ENCODE measurements around the gene ATL1. TPM values are rescaled to one million over a fixed set of nuclear protein-coding genes. Genes with fewer than 3 reads are reported as not detected.
"Not testable (repeated sequence)": the region's sequence is repeated elsewhere in the genome, so short reads cannot be mapped to it uniquely, and the experiment has no call there.

Gene ATL1
- total RNA-seq, 1 donor from 2014 or later = 5.2 TPM

DNA sequence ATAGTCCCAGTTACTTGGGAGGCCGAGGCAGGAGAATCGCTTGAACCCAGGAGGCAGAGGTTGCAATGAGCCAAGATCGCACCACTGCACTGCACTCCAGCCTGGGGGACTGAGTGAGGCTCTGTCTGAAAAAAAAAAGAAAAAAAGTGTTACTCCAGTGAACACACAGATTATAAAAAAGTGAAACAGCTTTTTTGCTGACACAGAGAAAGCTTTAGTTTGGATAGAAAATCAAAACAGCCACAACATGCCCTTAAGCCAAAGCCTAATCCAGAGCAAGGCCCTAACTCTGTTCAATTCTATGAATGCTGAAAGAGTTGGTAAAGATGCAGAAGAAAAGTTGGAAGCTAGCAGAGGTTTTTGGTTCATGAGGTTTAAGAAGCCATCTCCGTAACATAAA is 65.0 kb downstream of the ATL1 start:
- not testable (repeated sequence) for H3K4me1 ChIP-seq (ENCODE audit: control insufficient read depth in 3 of 3, insufficient read depth in 3 of 3, low read length in 3 of 3); H3K9ac ChIP-seq (ENCODE audit: low read depth in 1 of 3, low read length in 3 of 3); H3K27me3 ChIP-seq (ENCODE audit: control insufficient read depth in 3 of 3, insufficient read depth in 3 of 3, low read length in 3 of 3); H3K9me3 ChIP-seq (ENCODE audit: control insufficient read depth in 3 of 3, low read length in 3 of 3); H3K27ac ChIP-seq (ENCODE audit: low read depth, low read length); H3K4me3 ChIP-seq (ENCODE audit: low read length in 3 of 3)
- H3K36me3 ChIP-seq (ENCODE audit: control insufficient read depth in 3 of 3, insufficient read depth in 3 of 3, low read length in 3 of 3) = peaks cover 0 to 11% (median 0%) of the 10 kb centered on the region in 3 donors

DNA sequence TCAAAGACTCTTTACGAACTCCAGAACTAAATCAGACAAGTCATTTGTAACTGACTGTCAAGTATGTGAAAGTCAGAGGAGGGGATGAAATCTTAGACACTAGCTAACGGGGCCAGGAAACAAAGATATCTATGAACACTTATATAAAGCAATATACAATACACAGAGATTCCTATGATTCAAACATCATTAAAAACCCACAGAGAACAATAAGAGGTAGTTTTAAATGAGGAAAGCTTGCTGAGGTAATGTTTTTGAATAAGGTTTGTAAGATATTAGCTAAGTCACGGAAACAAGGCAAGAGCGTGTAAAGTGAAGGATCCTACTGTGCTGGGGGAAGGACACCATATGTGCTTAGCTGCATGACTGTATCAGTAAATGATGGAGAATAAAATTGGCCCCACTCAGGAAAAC is 71.5 kb downstream of the ATL1 start:
- H3K4me1 ChIP-seq (ENCODE audit: control insufficient read depth in 3 of 3, insufficient read depth in 3 of 3, low read length in 3 of 3) = peaks cover 0 to 3% (median 0%) of the 10 kb centered on the region in 3 donors
- H3K27ac ChIP-seq (ENCODE audit: low read depth, low read length) = no peak overlapping the region
- H3K36me3 ChIP-seq (ENCODE audit: control insufficient read depth in 3 of 3, insufficient read depth in 3 of 3, low read length in 3 of 3) = peaks cover 0 to 12% (median 4%) of the 10 kb centered on the region in 3 donors
- H3K4me3 ChIP-seq (ENCODE audit: low read length in 3 of 3) = no peak overlapping the region
- H3K9me3 ChIP-seq (ENCODE audit: control insufficient read depth in 3 of 3, low read length in 3 of 3) = no peaks in the 10 kb centered on the region
- no peaks in the 10 kb centered on the region for H3K27me3 ChIP-seq (ENCODE audit: control insufficient read depth in 3 of 3, insufficient read depth in 3 of 3, low read length in 3 of 3)
- no peak overlapping the region for H3K9ac ChIP-seq (ENCODE audit: low read depth in 1 of 3, low read length in 3 of 3)

DNA sequence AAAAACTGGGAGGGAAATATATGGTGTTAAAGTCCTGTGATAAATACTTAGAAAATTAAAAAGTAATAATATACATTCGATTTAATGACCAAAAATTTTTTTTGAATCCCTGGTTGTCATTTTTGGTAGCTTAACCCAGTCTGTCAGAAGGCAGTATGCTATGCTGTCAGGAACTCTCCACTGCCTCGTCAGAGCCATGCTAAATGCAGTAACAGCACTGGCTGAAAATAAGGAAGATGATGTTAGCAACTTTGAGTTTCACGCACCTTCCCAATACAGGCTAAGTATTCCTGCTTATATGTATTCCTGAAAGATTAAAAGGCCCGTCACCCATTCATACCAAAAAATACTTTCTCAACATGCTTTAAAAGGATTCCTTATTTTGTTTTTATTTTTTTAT is 74.0 kb downstream of the ATL1 start:
- H3K9me3 ChIP-seq (ENCODE audit: control insufficient read depth in 3 of 3, low read length in 3 of 3) = no peaks in the 10 kb centered on the region
- no peak overlapping the region for H3K27ac ChIP-seq (ENCODE audit: low read depth, low read length)
- no peak overlapping the region for H3K4me3 ChIP-seq (ENCODE audit: low read length in 3 of 3)
- H3K4me1 ChIP-seq (ENCODE audit: control insufficient read depth in 3 of 3, insufficient read depth in 3 of 3, low read length in 3 of 3) = peaks cover 0 to 3% (median 0%) of the 10 kb centered on the region in 3 donors
- H3K36me3 ChIP-seq (ENCODE audit: control insufficient read depth in 3 of 3, insufficient read depth in 3 of 3, low read length in 3 of 3) = peaks cover 0 to 4% (median 3%) of the 10 kb centered on the region in 3 donors
- no peak overlapping the region for H3K9ac ChIP-seq (ENCODE audit: low read depth in 1 of 3, low read length in 3 of 3)
- no peaks in the 10 kb centered on the region for H3K27me3 ChIP-seq (ENCODE audit: control insufficient read depth in 3 of 3, insufficient read depth in 3 of 3, low read length in 3 of 3)

DNA sequence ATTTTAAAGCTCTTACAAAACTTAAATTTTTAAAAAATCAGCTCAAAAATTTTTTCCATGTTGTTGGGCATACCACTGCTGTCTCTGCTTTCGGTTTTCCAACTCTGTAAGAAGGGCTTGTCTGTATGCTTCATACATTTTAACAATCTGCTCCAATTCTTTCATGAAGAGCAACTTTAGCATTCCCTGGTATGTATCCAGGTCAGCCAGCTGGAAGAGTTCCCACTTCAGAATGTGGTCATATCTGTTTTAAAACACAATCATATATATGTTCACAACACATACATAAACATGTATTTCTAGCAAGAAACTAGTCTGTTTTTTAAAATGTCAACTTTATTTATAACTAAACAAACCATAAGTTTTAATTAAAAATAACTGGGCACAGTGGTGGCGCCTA is 75.2 kb downstream of the ATL1 start:
- H3K36me3 ChIP-seq (ENCODE audit: control insufficient read depth in 3 of 3, insufficient read depth in 3 of 3, low read length in 3 of 3) = peaks cover 0 to 8% (median 7%) of the 10 kb centered on the region in 3 donors
- H3K9ac ChIP-seq (ENCODE audit: low read depth in 1 of 3, low read length in 3 of 3) = no peak overlapping the region
- H3K27me3 ChIP-seq (ENCODE audit: control insufficient read depth in 3 of 3, insufficient read depth in 3 of 3, low read length in 3 of 3) = no peaks in the 10 kb centered on the region
- peaks cover 0 to 3% (median 0%) of the 10 kb centered on the region in 3 donors for H3K4me1 ChIP-seq (ENCODE audit: control insufficient read depth in 3 of 3, insufficient read depth in 3 of 3, low read length in 3 of 3)
- H3K4me3 ChIP-seq (ENCODE audit: low read length in 3 of 3) = no peak overlapping the region
- H3K9me3 ChIP-seq (ENCODE audit: control insufficient read depth in 3 of 3, low read length in 3 of 3) = no peaks in the 10 kb centered on the region
- H3K27ac ChIP-seq (ENCODE audit: low read depth, low read length) = no peak overlapping the region

DNA sequence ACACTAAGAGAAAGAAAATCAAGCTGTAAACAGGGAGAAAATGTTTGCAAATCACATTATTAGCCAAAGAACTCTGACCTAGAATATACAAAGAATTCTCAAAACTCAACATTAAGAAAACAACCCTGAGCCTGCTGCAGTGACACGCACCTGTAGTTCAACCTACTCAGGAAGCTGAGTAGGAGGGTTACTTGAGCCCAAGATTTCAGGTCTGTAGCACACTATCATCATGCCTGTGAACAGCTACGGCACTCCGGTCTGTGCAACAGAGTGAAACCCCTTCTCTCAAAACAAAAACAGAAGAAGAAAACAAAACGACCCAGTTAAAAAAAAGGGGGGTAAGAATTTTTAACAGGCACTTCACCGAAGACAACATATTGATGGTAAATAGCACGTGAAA is 87.3 kb downstream of the ATL1 start:
- Histone ChIP-seq H3K4me1 (ENCODE audit: control insufficient read depth in 3 of 3, insufficient read depth in 3 of 3, low read length in 3 of 3) (peaks cover 0 to 5% (median 4%) of the 10 kb centered on the region in 3 donors), H3K36me3 (ENCODE audit: control insufficient read depth in 3 of 3, insufficient read depth in 3 of 3, low read length in 3 of 3) (peaks cover 0 to 7% (median 0%) of the 10 kb centered on the region in 3 donors), H3K4me3 (ENCODE audit: low read length in 3 of 3) (no peak overlapping the region), H3K27ac (ENCODE audit: low read depth, low read length) (no peak overlapping the region), H3K27me3 (ENCODE audit: control insufficient read depth in 3 of 3, insufficient read depth in 3 of 3, low read length in 3 of 3) (no peaks in the 10 kb centered on the region), H3K9me3 (ENCODE audit: control insufficient read depth in 3 of 3, low read length in 3 of 3) (no peaks in the 10 kb centered on the region), H3K9ac (ENCODE audit: low read depth in 1 of 3, low read length in 3 of 3) (no peak overlapping the region)

DNA sequence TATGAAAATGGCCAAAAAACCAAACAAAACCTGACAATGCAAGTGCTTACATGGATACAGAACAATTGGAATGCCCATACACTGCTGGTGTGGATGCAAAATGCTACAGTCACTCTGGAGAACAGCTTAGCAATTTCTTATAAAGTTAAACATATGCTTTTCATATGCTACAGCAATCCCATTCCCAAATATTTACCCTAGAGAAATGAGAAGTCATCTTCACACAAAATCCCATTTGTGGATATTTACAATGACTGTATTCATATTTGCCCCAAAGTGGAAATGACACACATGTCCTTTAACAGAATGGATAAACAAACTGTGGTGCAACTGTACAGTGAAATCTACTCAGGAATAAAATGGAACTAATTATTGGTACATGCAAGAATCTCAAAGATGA is 87.8 kb downstream of the ATL1 start:
- Histone ChIP-seq H3K36me3 (ENCODE audit: control insufficient read depth in 3 of 3, insufficient read depth in 3 of 3, low read length in 3 of 3) (peaks cover 0 to 7% (median 0%) of the 10 kb centered on the region in 3 donors), H3K27ac (ENCODE audit: low read depth, low read length) (no peak overlapping the region), H3K4me1 (ENCODE audit: control insufficient read depth in 3 of 3, insufficient read depth in 3 of 3, low read length in 3 of 3) (peaks cover 0 to 5% (median 4%) of the 10 kb centered on the region in 3 donors), H3K4me3 (ENCODE audit: low read length in 3 of 3) (no peak overlapping the region), H3K27me3 (ENCODE audit: control insufficient read depth in 3 of 3, insufficient read depth in 3 of 3, low read length in 3 of 3) (no peaks in the 10 kb centered on the region), H3K9me3 (ENCODE audit: control insufficient read depth in 3 of 3, low read length in 3 of 3) (no peaks in the 10 kb centered on the region), H3K9ac (ENCODE audit: low read depth in 1 of 3, low read length in 3 of 3) (no peak overlapping the region)

DNA sequence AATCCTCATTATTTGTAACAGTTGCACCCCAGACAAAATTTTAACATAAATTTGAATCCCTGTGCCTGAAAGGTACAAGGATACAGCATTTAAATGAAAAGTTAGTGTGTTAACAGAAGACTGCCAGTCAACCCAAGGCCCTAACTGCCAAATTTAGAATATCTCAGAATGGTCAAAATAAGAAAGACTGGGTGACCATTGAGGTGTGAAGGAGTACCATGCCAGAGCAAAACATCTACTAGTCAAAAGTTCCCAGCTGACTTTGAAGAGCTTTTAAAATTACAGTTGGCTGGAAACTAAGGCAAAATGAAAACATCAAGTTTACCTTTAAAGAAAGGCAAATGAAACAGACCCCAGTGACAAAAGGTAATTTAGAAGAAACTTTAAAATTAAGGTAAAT is 89.7 kb downstream of the ATL1 start:
- H3K9me3 ChIP-seq (ENCODE audit: control insufficient read depth in 3 of 3, low read length in 3 of 3) = no peaks in the 10 kb centered on the region
- peaks cover 0 to 2% (median 0%) of the 10 kb centered on the region in 3 donors for H3K36me3 ChIP-seq (ENCODE audit: control insufficient read depth in 3 of 3, insufficient read depth in 3 of 3, low read length in 3 of 3)
- no peak overlapping the region for H3K4me3 ChIP-seq (ENCODE audit: low read length in 3 of 3)
- H3K9ac ChIP-seq (ENCODE audit: low read depth in 1 of 3, low read length in 3 of 3) = no peak overlapping the region
- H3K4me1 ChIP-seq (ENCODE audit: control insufficient read depth in 3 of 3, insufficient read depth in 3 of 3, low read length in 3 of 3) = peaks cover 0 to 5% (median 4%) of the 10 kb centered on the region in 3 donors
- no peak overlapping the region for H3K27ac ChIP-seq (ENCODE audit: low read depth, low read length)
- no peaks in the 10 kb centered on the region for H3K27me3 ChIP-seq (ENCODE audit: control insufficient read depth in 3 of 3, insufficient read depth in 3 of 3, low read length in 3 of 3)

DNA sequence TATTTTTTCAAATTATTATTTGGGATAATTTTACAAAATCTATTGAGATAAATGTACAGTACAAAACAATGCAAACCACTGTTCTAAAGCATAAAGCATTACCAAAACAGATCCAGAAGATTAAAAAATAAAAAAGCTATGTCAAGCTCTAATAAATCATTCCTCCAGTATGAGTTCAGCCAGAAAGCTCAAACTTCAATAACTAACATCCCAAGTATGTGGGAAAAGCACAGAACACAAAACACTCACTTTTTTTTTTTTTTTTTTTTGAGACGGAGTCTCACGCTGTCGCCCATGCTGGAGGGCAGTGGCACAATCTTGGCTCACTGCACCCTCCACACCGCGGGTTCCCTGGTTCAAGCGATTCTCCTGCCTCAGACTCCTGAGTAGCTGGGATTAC is 96.8 kb downstream of the ATL1 start:
- H3K4me1 ChIP-seq (ENCODE audit: control insufficient read depth in 3 of 3, insufficient read depth in 3 of 3, low read length in 3 of 3) = peaks cover 0 to 10% (median 2%) of the 10 kb centered on the region in 3 donors
- no peak overlapping the region for H3K27ac ChIP-seq (ENCODE audit: low read depth, low read length)
- no peak overlapping the region for H3K9ac ChIP-seq (ENCODE audit: low read depth in 1 of 3, low read length in 3 of 3)
- H3K4me3 ChIP-seq (ENCODE audit: low read length in 3 of 3) = no peak overlapping the region
- H3K27me3 ChIP-seq (ENCODE audit: control insufficient read depth in 3 of 3, insufficient read depth in 3 of 3, low read length in 3 of 3) = no peaks in the 10 kb centered on the region
- H3K36me3 ChIP-seq (ENCODE audit: control insufficient read depth in 3 of 3, insufficient read depth in 3 of 3, low read length in 3 of 3) = peaks cover 0 to 6% (median 0%) of the 10 kb centered on the region in 3 donors
- no peaks in the 10 kb centered on the region for H3K9me3 ChIP-seq (ENCODE audit: control insufficient read depth in 3 of 3, low read length in 3 of 3)

DNA sequence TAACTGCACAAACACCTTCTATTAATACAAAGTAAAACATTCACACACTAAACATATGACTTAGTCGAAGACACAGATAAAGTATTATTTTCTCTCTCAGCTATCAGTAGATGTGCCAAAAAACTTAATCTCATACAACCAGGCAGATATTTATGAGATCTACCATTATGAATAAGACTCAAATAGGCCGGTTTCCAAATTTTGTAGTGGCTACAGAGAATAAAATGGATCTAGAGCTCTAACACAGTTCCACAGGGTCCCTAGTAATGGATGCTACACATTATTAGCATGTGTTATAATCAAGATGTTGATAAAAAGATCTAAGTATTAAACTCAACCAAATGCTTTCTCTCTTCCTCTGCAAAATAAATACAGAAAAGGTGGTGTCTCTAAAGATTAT is 97.8 kb downstream of the ATL1 start:
- Histone ChIP-seq H3K9ac (ENCODE audit: low read depth in 1 of 3, low read length in 3 of 3) (no peak overlapping the region), H3K4me3 (ENCODE audit: low read length in 3 of 3) (peak overlapping the region in 1 of 3 donors; percentile 30), H3K4me1 (ENCODE audit: control insufficient read depth in 3 of 3, insufficient read depth in 3 of 3, low read length in 3 of 3) (peaks cover 0 to 10% (median 2%) of the 10 kb centered on the region in 3 donors), H3K27ac (ENCODE audit: low read depth, low read length) (peak overlapping the region; percentile 3), H3K36me3 (ENCODE audit: control insufficient read depth in 3 of 3, insufficient read depth in 3 of 3, low read length in 3 of 3) (peaks cover 0 to 6% (median 0%) of the 10 kb centered on the region in 3 donors), H3K9me3 (ENCODE audit: control insufficient read depth in 3 of 3, low read length in 3 of 3) (no peaks in the 10 kb centered on the region), H3K27me3 (ENCODE audit: control insufficient read depth in 3 of 3, insufficient read depth in 3 of 3, low read length in 3 of 3) (no peaks in the 10 kb centered on the region)

DNA sequence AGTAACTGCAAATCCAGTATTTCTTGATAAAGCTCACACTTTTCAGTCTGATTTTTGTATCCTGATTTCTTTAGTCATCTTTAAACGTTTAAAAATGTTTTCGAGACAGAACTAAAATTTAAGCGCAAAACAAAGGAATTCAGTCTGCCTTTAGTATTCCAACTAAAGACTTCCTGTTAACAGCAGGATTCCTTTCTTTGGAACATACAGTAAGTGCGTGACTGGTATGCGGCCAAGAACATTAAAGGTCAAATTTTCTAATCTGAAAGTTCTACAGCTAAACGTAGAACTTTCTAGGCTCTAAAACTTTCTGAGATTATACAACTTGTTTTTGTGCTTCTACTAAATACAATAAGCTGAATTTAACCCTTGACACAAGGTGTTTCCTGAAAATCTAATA is 98.3 kb downstream of the ATL1 start:
- Histone ChIP-seq H3K4me1 (ENCODE audit: control insufficient read depth in 3 of 3, insufficient read depth in 3 of 3, low read length in 3 of 3) (peaks cover 0 to 10% (median 2%) of the 10 kb centered on the region in 3 donors), H3K9me3 (ENCODE audit: control insufficient read depth in 3 of 3, low read length in 3 of 3) (no peaks in the 10 kb centered on the region), H3K36me3 (ENCODE audit: control insufficient read depth in 3 of 3, insufficient read depth in 3 of 3, low read length in 3 of 3) (peaks cover 0 to 6% (median 0%) of the 10 kb centered on the region in 3 donors), H3K9ac (ENCODE audit: low read depth in 1 of 3, low read length in 3 of 3) (no peak overlapping the region), H3K4me3 (ENCODE audit: low read length in 3 of 3) (peak overlapping the region in 1 of 3 donors; percentile 30), H3K27ac (ENCODE audit: low read depth, low read length) (peak overlapping the region; percentile 3), H3K27me3 (ENCODE audit: control insufficient read depth in 3 of 3, insufficient read depth in 3 of 3, low read length in 3 of 3) (no peaks in the 10 kb centered on the region)

All from skeletal muscle tissue (tissue), 4 donors.